ENCODE data around the gene PARD3B.
"Not testable (repeated sequence)": the region's sequence is repeated elsewhere in the genome, so short reads cannot be mapped to it uniquely, and the experiment has no call there.

PARD3B gene

GRCh38 chr2:204539019-204539385, 6.3 kb upstream of the PARD3B start:
- DNase-seq (ENCODE audit: low read depth) = no peak

- DNase-seq (ENCODE audit: low read depth) = no peak
These were observed 3.6 kb upstream of the PARD3B start for GRCh38 chr2:204541637-204542036.

DNA sequence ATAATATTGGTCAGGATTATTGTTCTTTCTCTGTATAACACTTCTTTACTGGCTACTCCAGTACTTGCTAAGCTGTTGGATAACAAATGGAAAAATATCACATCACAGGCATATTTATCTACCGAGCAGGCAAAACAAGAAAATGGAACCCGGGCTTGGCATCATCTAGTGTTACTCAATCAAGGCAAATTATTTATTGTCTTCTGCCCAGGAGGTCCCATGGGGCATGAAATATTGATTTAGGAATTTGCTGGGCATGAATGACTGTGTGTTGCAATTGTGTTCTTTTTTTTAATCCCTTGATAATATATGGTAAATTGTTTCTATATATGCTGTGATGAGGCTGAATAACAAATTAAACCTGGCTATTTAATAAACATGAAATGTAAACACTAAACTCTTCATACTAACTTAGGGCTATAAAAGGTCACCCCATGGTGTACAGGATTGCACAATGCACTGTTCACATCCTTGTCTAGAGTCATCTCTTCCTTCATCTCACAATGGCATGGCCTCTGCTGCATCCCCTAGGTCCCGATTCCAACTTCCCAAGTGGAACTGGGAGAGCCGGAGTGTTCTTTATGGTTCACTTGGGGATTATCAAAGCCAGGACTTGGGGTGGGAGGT, 2.2 kb upstream of the PARD3B start:
- DNase-seq (ENCODE audit: low read depth) = peak; percentile 96

DNA sequence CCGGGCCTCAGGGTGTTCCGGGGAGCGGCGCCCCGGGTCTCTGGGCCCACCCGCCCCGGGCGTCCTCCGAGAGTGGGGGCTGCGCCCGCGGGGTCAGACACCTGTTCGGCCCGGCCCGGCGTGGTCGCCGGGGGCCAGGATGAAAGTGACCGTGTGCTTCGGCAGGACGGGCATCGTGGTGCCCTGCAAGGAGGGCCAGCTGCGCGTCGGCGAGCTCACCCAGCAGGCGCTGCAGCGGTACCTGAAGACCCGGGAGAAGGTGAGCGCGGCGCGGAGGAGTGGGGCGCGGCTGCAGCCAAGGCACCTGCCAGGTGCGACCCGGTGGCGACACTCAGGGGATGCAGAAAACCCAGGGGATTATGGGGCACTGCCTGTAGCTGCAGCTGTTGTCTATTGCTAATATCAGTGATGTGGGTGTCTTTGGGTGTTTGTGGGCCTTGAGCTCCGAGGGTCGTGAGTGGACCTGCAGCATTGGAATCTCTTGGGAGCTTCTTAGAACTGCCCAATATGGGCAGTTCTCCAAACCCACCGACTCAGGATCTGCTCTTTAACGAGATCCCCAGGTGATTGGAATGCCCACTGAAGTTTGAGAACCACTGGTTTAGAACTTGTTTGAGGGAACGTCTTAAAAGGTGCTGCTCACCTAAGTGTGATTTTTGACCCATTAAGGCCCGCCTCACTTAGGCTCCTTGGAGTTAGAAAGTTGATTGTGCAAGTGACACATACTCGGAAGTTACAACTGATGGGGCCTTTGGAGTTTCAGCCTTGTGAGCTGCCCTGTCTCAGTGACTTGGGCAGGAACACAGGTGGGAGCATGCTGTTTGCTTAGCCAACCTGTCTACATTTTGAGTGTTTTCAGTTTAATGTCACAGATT, 823 bp downstream of the PARD3B start:
- DNase-seq (ENCODE audit: low read depth) = no peak

GRCh38 chr2:204550751-204551511, 5.7 kb downstream of the PARD3B start:
- peak; percentile 83 for DNase-seq (ENCODE audit: low read depth)

DNA sequence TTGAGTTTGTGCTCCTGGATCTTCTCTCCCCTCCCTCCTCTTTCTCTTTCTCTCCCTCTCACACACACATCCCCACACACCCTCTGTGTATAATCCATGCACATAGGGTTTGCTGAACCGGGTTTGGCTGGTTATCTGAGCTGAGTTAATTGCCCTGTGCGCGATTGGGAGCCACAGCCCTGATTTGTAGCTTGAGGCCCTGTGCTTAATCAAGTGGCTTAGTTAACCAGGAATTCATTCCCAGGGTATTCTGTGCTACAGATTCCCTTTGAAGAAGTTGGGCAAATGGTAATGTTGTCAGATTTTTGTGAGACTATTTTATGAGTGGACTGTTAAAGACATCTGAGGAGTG, 6.2 kb downstream of the PARD3B start:
- no peak for DNase-seq (ENCODE audit: low read depth)

GRCh38 chr2:204557604-204558003, 12.3 kb downstream of the PARD3B start:
- no peak for DNase-seq (ENCODE audit: low read depth)

- not testable (repeated sequence) for DNase-seq (ENCODE audit: low read depth)
These were observed 14.1 kb downstream of the PARD3B start for GRCh38 chr2:204559358-204559757.

DNA sequence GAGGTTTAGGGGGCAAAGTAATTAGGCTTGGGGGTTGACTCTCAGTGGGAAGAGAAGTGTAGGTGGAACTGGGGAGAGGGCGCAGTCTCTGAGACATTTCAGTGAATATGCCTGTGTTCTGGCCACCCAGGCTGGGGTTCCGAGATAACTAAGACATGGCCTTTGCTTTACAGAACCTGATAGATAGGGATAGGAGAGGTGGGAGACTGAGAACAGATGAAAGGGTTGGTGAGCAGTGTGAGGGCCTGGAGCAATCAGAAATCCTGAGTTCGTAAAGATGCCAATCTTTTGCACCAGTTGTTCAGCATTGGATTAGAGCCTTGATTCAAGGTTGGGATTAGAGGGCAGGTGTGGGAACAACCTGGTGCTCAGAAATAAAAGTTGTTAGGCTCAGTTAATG, 15.6 kb downstream of the PARD3B start:
- no peak for DNase-seq (ENCODE audit: low read depth)

- DNase-seq (ENCODE audit: low read depth) = no peak
These were observed 16.5 kb downstream of the PARD3B start for GRCh38 chr2:204561771-204562170.

DNA sequence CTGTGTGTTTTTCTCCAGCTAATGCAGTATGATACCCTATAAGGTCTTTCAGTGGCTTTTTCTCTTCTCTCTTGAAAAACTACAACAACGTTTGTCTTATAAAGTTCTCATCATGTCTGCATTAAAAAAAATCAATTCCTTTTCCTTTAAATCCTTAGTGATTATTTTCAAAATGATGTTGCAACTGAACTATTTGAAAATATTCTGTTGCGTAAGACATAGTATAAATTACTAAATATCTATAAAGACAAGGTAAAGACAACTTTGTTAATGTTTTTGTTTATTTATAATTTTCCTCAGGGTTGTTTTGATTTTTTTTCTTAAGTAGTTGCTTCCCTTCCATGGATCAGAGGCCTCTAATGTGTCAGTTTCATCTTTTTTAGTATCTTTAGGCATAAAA, 21.2 kb downstream of the PARD3B start:
- no peak for DNase-seq (ENCODE audit: low read depth)

GRCh38 chr2:204570421-204570820, 25.1 kb downstream of the PARD3B start:
- DNase-seq (ENCODE audit: low read depth) = no peak

DNA sequence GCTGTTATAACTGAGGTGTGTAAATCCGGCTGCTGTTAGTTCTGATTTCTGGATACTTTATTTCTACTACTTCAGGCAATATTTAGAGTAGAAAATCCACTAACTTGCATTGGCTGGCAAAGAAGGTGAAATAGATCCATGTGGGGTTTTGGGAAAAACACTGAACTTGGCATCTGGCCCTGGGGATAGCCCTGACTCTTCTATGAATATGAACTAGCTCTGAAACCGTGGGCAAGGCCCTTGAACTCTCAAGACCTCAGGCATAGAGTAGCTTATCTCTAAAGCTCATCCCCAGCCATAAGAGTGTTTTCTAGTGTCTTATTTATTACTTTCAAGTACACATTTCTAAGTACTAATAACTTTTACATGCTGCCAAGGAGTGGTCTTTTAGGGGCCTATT, 25.8 kb downstream of the PARD3B start:
- no peak for DNase-seq (ENCODE audit: low read depth)

DNA sequence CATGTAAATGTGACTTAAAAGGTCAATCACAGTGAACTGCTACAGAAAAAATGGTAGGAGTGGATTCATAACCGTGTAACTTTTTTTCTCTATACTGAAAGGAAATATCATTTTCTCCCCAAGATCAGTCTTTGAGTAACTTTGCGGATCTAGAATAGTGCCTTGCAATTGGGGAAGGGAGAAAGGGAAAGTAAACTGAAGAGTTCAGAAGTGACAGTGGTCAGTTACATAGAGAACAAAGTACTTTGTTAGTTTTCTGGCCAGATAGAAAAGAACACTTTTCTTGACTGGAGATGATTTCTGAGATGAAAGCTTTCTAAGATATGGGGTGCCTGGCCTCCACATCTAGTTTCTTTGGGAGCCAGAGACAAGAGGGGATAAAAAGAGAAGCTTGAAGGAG, 26.6 kb downstream of the PARD3B start:
- no peak for DNase-seq (ENCODE audit: low read depth)

DNA sequence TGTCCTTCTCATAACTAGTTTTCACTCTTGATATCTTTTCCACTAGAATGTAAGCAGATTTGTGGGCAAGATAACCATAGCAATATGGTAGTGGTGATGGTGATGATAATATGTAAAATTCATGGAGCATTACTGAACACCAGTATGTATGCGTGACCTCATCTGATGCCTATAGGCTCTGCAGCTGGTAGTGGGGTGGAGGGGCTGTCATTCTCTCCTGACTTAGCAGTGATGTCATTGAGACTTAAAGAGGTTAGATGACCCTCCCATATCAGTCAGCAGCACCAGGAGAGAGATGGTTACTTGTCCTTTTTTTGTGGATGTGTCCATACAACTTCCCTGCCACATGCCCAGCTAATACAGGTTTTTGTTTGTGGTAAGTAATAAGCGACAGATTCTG, 27.9 kb downstream of the PARD3B start:
- DNase-seq (ENCODE audit: low read depth) = no peak

DNA sequence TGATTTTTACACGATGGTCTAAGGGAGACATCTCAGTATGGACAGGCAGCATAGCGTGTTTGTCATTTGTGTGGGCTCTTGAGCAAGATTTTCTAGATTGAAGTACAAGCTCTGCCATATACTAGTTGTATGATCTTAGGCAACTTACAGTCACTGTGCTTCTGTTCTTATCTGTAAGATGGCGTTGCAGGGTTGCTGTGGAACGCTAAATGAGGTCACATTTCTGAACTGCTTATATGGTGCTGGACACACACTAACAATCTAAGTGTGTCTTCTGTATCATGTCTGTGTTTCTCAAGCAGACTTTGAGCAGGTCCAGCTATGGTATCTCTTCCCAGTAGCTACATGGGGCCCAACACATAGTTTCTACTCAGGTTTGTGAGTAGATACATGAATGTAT, 29.2 kb downstream of the PARD3B start:
- DNase-seq (ENCODE audit: low read depth) = no peak

GRCh38 chr2:204575463-204575862, 30.2 kb downstream of the PARD3B start:
- no peak for DNase-seq (ENCODE audit: low read depth)

- no peak for DNase-seq (ENCODE audit: low read depth)
These were observed 31.2 kb downstream of the PARD3B start for GRCh38 chr2:204576362-204576979.

DNA sequence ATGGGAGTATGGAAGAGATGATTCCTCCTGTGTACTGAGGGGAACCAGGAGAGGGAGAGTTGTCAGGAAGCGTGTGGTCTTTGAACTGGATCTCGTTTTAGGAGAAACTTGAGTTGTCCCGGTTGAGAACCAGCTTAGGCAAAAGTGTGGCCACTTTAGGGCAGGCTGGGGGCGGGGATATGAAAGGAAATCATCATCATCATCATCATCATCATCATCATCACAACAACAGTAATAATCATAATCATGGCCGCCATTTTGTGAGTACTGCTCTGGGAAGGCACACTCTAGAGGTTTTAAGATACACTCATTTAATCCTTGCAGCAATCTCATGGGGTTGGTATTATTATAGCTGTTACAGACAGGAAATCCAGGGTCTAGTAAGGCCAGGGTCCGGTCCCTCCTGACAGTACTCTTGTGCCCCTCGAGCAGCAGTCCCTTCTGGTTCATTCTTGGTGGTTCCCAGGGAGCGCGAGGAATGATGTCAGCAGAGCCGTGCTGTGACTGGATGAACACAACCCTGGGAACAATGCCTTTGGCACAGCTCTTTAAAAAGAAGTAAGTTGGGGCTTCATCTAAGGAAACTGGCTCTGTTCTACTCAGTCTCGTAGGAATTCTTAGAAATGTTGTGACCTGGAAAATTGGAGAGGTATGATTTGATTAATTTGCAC, 33.8 kb downstream of the PARD3B start:
- no peak for DNase-seq (ENCODE audit: low read depth)

DNA sequence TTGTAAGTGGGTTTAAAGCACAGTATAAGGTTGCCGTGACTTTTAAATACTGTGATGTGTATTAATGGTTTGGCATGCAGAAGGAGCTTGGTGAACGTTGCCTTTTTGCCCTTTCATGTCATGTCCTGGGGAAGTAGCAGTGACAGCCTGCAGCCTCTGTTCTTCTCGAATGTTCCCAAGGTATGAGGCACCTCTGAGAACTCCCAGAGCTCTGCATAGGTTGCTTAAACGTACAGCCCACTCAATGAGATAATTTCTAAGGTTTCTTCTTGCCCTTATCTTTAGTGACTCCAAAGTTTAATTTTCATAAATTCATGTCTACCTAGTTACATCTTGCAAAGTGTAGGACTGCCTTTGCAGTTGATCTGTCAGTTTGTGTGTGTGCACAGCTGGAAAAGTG, 36.7 kb downstream of the PARD3B start:
- DNase-seq (ENCODE audit: low read depth) = no peak

DNA sequence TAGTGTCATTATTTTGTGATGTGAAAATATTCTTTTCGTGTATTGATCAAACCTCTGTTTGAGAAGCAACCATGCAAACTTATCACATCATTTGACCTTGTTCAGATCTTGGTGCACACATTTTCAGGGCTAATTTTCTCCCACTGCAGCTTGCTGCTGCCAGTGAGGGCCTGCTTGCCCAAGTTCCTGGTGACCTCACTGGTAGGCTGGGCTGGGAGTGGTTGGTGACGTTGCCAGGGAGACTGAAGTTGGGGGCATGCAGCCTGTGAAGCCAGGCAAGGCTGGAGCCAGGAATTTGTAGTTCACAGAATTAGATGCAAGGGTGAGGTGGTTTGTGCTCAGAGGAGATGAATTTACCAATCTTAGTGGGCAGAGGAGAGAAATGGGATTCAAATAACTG, 38.5 kb downstream of the PARD3B start:
- no peak for DNase-seq (ENCODE audit: low read depth)

DNA sequence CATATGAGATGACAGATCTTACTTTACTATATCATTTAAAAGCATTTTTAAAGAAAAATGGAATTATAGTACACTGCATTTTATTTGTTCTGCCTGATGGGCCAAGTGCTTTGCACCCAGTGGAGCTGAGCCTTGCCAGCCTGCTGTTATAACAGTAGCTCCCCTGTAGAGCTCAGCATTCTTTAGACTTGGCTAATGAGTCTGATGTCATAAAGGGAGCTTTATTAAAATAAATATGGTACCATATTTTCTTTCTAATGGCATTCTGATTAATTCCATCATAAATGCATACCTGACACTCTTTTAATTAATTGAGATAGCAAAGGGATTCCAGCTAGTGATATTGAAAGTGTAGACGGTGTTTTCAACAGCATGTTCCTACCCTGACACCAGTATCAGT, 40.7 kb downstream of the PARD3B start:
- DNase-seq (ENCODE audit: low read depth) = no peak
